Measurements from ENCODE around the gene MRGPRE.

GRCh38 chr11:3200388-3201111, 31.7 kb downstream of the MRGPRE start:
- TF ChIP-seq CTCF (IDR thresholded peaks at IDR 0.05) = no peak
- no peak for TF ChIP-seq EP300 (IDR thresholded peaks at IDR 0.05)

Data from upper lobe of left lung (tissue), 4 donors.